ENCODE results near the gene TBC1D22A. TPM values are rescaled to one million over a fixed set of nuclear protein-coding genes. Genes with fewer than 3 reads are reported as not detected.

TBC1D22A gene
- total and polyA plus RNA-seq, 8 donors, result 12.0 to 17.6 (median 15.3) TPM

DNA sequence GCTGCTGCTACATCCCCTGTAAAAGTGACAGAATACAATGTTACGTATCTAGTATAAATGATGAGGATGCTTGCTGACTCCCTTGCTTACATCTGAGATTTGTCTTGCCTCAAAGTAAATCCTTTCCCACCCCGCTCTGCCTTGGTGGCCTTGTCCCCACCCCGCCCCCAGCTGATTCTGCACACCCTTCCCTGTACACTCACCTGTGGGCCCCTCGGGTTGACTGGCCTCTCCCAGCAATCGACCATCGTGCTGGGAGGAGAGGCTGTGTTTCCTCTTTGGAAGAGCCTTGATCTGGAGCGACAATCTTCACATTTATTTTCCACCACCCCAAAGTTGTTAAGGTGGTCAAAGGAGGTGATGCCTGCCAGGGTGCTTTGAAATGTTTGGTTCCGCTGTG lies 249.4 kb downstream of the TBC1D22A start:
- no peaks in the 10 kb centered on the region for H3K4me1 ChIP-seq
- no peak overlapping the region for H3K27ac ChIP-seq
- no peaks in the 10 kb centered on the region for H3K9me3 ChIP-seq
- intact Hi-C loops (cut with DNase I), result no loop called here
- no peak for DNase-seq
- 87 to 91% methylated on average over 8 of the region's 8 CpGs for whole genome bisulfite sequencing, 2 donors
- H3K27me3 ChIP-seq, result no peaks in the 10 kb centered on the region
- no peak for ATAC-seq
- FAIRE-seq, result no peak
- no peaks in the 10 kb centered on the region for H3K36me3 ChIP-seq
- H3K4me3 ChIP-seq, result no peak overlapping the region
- TF ChIP-seq CTCF (IDR thresholded peaks at IDR 0.05), result no peak

GRCh38 chr22:47012589-47013370 lies 250.3 kb downstream of the TBC1D22A start:
- intact Hi-C loops (cut with DNase I), result no loop called here
- no peak overlapping the region for H3K27ac ChIP-seq
- no peak for TF ChIP-seq CTCF (IDR thresholded peaks at IDR 0.05)
- DNase-seq, result no peak
- FAIRE-seq, result no peak
- no peaks in the 10 kb centered on the region for H3K27me3 ChIP-seq
- no peaks in the 10 kb centered on the region for H3K4me1 ChIP-seq
- ATAC-seq, result no peak
- no peak overlapping the region for H3K4me3 ChIP-seq
- no peaks in the 10 kb centered on the region for H3K36me3 ChIP-seq
- H3K9me3 ChIP-seq, result no peaks in the 10 kb centered on the region
- 92 to 94% methylated on average over 20 of the region's 20 CpGs for WGBS, 2 donors

DNA sequence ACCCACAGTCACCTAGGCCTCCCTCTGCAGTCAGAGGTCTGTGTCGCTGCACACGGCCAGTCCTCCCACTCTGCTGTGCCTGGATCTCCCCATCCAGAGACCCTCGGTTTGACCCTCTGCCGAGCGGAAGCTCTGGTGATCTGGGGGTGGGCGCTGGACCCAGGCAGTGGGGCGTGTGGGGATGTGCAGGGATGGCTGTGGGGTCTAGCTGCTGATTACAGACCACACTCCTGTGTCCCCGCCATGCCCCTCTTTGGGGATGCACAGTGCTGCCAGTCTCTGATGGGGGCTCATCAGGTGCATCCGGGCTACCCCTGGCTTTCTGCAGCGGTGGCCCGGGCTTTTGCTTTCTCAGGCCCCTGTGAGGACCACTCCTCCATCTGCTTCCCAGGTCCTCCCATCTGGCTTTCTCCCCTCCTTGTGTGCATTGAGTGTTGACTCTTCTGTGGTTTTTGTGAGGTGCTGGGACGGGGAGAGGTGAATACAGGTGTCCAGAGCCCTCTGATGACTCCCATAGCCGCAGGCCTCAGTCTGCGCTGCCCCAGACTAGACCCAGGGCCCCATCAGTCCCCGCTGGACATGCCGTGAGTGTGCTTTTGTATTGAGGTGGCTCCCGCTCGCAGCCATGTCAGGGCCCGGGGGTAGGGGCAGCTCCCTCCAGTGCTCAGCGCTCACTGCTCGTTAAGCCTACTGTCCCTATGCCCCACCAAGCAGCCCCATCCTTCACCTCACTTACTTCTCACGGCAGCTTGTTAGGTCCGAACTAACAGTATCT lies 251.6 kb downstream of the TBC1D22A start:
- Histone ChIP-seq H3K4me1 (no peaks in the 10 kb centered on the region), H3K27me3 (no peaks in the 10 kb centered on the region), H3K27ac (no peak overlapping the region), H3K4me3 (no peak overlapping the region), H3K9me3 (no peaks in the 10 kb centered on the region), H3K36me3 (no peaks in the 10 kb centered on the region)
- ATAC-seq (no peak), DNase-seq (no peak), FAIRE-seq (no peak)
- no peak for TF ChIP-seq CTCF (IDR thresholded peaks at IDR 0.05)
- intact Hi-C loops (cut with DNase I), result no loop called here
- WGBS, 2 donors, result 93 to 97% methylated on average over 23 of the region's 23 CpGs

DNA sequence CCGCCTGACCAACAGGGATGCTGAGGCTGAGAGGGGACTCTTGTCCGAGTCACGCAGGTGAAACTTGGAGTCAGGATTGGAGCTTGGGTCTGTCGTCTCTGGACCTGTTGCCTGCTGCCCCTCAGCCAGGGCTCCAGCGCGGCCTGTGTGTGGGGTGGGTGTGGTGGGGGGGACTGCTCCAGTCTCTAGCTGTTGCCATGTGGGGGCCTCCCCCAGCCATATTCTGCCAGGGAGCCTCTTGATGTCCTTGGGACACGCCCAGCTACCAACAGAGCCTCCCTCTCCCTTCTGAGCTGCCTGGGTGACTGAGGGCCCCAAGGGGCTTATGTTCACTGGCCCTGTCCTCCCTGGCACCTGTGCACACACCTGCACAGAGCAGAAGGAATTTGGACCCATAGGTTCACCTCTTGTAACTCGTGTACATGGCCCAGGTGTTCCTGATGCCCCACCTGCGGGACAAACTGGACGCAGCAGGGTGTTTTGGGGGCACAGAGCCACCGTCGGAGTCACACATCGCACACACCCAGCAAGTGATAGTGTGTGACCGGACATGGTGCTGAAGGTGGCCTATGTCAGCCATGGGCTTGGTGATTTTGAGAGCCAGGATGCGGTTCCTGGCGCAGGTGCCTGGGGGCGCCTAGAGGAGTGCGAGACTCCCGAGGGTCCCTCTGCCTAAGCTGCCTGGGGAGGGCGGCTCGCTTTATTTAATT lies 252.3 kb downstream of the TBC1D22A start:
- DNase-seq (no peak), FAIRE-seq (no peak)

More for the DNA sequence above, 252.3 kb downstream of the TBC1D22A start:
- intact Hi-C loops (cut with DNase I), result no loop called here
- no peak overlapping the region for H3K4me3 ChIP-seq
- WGBS, 2 donors, result 94 to 96% methylated on average over 21 of the region's 21 CpGs
- TF ChIP-seq CTCF (IDR thresholded peaks at IDR 0.05), result no peak
- H3K27ac ChIP-seq, result no peak overlapping the region
- H3K36me3 ChIP-seq, result no peaks in the 10 kb centered on the region
- H3K9me3 ChIP-seq, result no peaks in the 10 kb centered on the region
- no peaks in the 10 kb centered on the region for H3K27me3 ChIP-seq
- no peaks in the 10 kb centered on the region for H3K4me1 ChIP-seq
- no peak for ATAC-seq
